ENCODE measurements around the gene VAMP1.
A peak's percentile ranks its signal among the peaks of the same experiment; 100 is the strongest.

The VAMP1 gene

DNA sequence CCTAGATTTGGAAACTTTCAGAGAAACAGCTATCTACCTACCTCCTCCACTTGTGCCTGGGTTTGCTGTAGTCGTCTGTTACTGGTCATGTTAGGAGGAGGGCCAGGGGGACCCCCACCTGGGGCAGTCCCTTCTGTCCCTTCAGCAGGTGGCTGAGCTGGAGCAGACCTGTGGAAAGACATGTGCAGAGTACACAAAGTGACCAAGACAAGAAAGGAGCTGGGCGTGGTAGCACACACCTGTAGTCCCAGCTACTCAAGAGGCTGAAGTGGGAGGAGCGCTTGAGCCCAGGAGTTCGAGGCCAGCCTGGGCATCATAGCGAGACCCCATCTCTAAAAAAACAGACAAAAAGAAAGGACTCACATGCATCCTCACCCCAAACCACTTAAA lies 4.3 kb downstream of the VAMP1 start:
- Histone ChIP-seq H3K4me3 (ENCODE audit: low read length) (no peak overlapping the region), H3K27ac (ENCODE audit: low read depth, low read length) (peak overlapping the region; percentile 19), H3K27me3 (ENCODE audit: control insufficient read depth, low read length) (peaks cover under 1% of the 10 kb centered on the region; the same call in 1 of the 2 replicates), H3K9me3 (ENCODE audit: control insufficient read depth, insufficient read depth, low read length) (no peaks in the 10 kb centered on the region), H3K9me2 (replicated peaks; ENCODE audit: control insufficient read depth, low read length) (no peaks in the 10 kb centered on the region), H3K4me2 (ENCODE audit: low read length) (peak overlapping the region; percentile 17; the same call in 1 of the 2 replicates), H3F3A (ENCODE audit: control insufficient read depth, insufficient read depth) (peaks cover 16% of the 10 kb centered on the region), H3K36me3 (ENCODE audit: control insufficient read depth, low read length) (peaks cover 85% of the 10 kb centered on the region), H3K79me2 (ENCODE audit: control insufficient read depth, low read length) (peaks cover 72% of the 10 kb centered on the region), H4K20me1 (ENCODE audit: control insufficient read depth, insufficient read depth, low read depth, low read length) (no peaks in the 10 kb centered on the region), H3K4me1 (ENCODE audit: control insufficient read depth, low read length) (peaks cover 76% of the 10 kb centered on the region)
- TF ChIP-seq, protein P1, sequence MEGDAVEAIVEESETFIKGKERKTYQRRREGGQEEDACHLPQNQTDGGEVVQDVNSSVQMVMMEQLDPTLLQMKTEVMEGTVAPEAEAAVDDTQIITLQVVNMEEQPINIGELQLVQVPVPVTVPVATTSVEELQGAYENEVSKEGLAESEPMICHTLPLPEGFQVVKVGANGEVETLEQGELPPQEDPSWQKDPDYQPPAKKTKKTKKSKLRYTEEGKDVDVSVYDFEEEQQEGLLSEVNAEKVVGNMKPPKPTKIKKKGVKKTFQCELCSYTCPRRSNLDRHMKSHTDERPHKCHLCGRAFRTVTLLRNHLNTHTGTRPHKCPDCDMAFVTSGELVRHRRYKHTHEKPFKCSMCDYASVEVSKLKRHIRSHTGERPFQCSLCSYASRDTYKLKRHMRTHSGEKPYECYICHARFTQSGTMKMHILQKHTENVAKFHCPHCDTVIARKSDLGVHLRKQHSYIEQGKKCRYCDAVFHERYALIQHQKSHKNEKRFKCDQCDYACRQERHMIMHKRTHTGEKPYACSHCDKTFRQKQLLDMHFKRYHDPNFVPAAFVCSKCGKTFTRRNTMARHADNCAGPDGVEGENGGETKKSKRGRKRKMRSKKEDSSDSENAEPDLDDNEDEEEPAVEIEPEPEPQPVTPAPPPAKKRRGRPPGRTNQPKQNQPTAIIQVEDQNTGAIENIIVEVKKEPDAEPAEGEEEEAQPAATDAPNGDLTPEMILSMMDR (IDR thresholded peaks at IDR 0.05; ENCODE audit: low read depth, low read length, poor library complexity, severe bottlenecking) = no peak
- TF ChIP-seq EZH2phosphoT487 (IDR thresholded peaks at IDR 0.05; ENCODE audit: borderline replicate concordance, low read length) = no peak

DNA sequence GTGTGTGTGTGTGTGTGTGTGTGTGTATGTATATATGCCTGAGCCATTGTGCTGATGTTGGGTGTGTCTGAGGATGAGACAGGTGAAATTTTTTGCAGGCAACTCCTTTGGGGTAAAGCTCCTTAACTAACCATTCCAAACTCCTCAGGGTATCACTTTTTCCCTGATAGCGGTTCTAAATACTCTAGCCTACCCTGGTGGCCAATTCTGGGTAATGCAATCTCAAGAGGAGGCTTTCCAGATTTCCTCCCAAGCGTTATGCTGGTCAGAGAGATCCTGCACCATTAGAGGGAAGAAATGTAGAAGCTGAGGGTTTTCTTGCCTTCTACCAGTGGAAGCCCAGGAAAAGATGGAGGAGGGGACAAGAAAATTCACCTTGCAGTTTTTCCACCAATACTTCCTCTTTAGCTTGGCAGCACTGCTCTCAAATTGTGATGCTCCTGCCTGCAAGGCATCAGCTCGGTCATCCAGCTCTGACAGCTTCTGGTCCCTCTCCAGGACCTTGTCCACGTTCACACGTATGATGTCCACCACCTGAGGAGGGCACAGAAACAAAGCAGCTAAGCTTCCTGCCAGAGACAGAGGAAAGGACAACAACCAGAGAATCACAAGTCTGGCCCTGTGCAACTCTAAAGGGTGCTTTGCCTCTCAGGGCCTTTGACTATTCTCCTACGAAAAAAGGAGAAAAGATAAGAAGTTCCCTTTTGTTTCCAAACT lies 4.9 kb downstream of the VAMP1 start:
- no peaks in the 10 kb centered on the region for H3K27me3 ChIP-seq (ENCODE audit: control insufficient read depth, low read length)
- no peaks in the 10 kb centered on the region for H3K9me3 ChIP-seq (ENCODE audit: control insufficient read depth, insufficient read depth, low read length)
- H3K4me3 ChIP-seq (ENCODE audit: low read length) = no peak overlapping the region
- peaks cover 79% of the 10 kb centered on the region for H3K4me1 ChIP-seq (ENCODE audit: control insufficient read depth, low read length)
- peaks cover 72% of the 10 kb centered on the region for H3K79me2 ChIP-seq (ENCODE audit: control insufficient read depth, low read length)
- H3K4me2 ChIP-seq (ENCODE audit: low read length) = peak overlapping the region; percentile 17
- H3K9me2 ChIP-seq (replicated peaks; ENCODE audit: control insufficient read depth, low read length) = no peaks in the 10 kb centered on the region
- TF ChIP-seq, protein P1 (IDR thresholded peaks at IDR 0.05; ENCODE audit: low read depth, low read length, poor library complexity, severe bottlenecking) = peak; percentile 88
- no peak for TF ChIP-seq EZH2phosphoT487 (IDR thresholded peaks at IDR 0.05; ENCODE audit: borderline replicate concordance, low read length)
- no peaks in the 10 kb centered on the region for H4K20me1 ChIP-seq (ENCODE audit: control insufficient read depth, insufficient read depth, low read depth, low read length)
- H3K27ac ChIP-seq (ENCODE audit: low read depth, low read length) = peak overlapping the region; percentile 19
- H3F3A ChIP-seq (ENCODE audit: control insufficient read depth, insufficient read depth) = peaks cover 18% of the 10 kb centered on the region
- peaks cover 90% of the 10 kb centered on the region for H3K36me3 ChIP-seq (ENCODE audit: control insufficient read depth, low read length)

- H4K20me1 ChIP-seq (ENCODE audit: control insufficient read depth, insufficient read depth, low read depth, low read length) = no peaks in the 10 kb centered on the region
- no peak overlapping the region for H3K4me3 ChIP-seq (ENCODE audit: low read length)
- no peaks in the 10 kb centered on the region for H3K9me2 ChIP-seq (replicated peaks; ENCODE audit: control insufficient read depth, low read length)
- H3K27ac ChIP-seq (ENCODE audit: low read depth, low read length) = no peak overlapping the region
- peaks cover 86% of the 10 kb centered on the region for H3K4me1 ChIP-seq (ENCODE audit: control insufficient read depth, low read length)
- H3K36me3 ChIP-seq (ENCODE audit: control insufficient read depth, low read length) = peaks cover 92% of the 10 kb centered on the region
- peaks cover 18% of the 10 kb centered on the region for H3F3A ChIP-seq (ENCODE audit: control insufficient read depth, insufficient read depth)
- TF ChIP-seq, protein P1 (IDR thresholded peaks at IDR 0.05; ENCODE audit: low read depth, low read length, poor library complexity, severe bottlenecking) = no peak
- no peak for TF ChIP-seq EZH2phosphoT487 (IDR thresholded peaks at IDR 0.05; ENCODE audit: borderline replicate concordance, low read length)
- no peaks in the 10 kb centered on the region for H3K9me3 ChIP-seq (ENCODE audit: control insufficient read depth, insufficient read depth, low read length)
- no peak overlapping the region for H3K4me2 ChIP-seq (ENCODE audit: low read length)
- peaks cover 63% of the 10 kb centered on the region for H3K79me2 ChIP-seq (ENCODE audit: control insufficient read depth, low read length)
- no peaks in the 10 kb centered on the region for H3K27me3 ChIP-seq (ENCODE audit: control insufficient read depth, low read length)
These were observed 5.9 kb downstream of the VAMP1 start for GRCh38 chr12:6464531-6464930.
